SK-N-SH (cell line): ENCODE measurements around the gene NFASC. TPM values are rescaled to one million over a fixed set of nuclear protein-coding genes. Genes with fewer than 3 reads are reported as not detected.

Source experiments
- CTCF ChIA-PET: fragments of 300-600, 350-600 bp; formaldehyde crosslinking; extraction: SDS; loops from one replicate; lab custom pipeline; 2021; lab: Yijun Ruan, JAX
- POLR2A ChIA-PET: fragments of 350-600 bp; sonication (Branson Sonifier 250); formaldehyde crosslinking; extraction: SDS; loops from one replicate; lab custom pipeline; 2020; ENCODE audit warnings: antibody characterized with exemption, inconsistent platforms; lab: Yijun Ruan, JAX
- DNase-seq: peaks from one replicate; pipeline ENCODE4 v3.0.0; 2012
- H2AFZ ChIP-seq: fragments of 200-600 bp; sonication (generic); 2 replicates; pipeline ENCODE4 v1.8.1; 2016; ENCODE audit warnings: antibody characterized with exemption, mild to moderate bottlenecking, low read depth
- H3F3A ChIP-seq: fragments of 200-600 bp; sonication (generic); replicated peaks from 2 replicates; pipeline ENCODE3; 2016; ENCODE audit warnings: antibody characterized with exemption, mild to moderate bottlenecking; ENCODE audit not compliant: insufficient read depth
- H3K27ac ChIP-seq, 2 experiments: fragments of 200-500 bp in 1 of 2; fragments of 200-600 bp in 1 of 2; sonication (Bioruptor generic) in 1 of 2; sonication (generic), shearing (Covaris generic) in 1 of 2; 2 replicates each; pipeline versions ENCODE4 v1.5.1 to v1.6.1; 2014 to 2016; ENCODE audit warnings: low read depth in 2 of 2, inconsistent platforms in 1 of 2, low read length in 1 of 2, mild to moderate bottlenecking in 1 of 2, mixed read lengths in 1 of 2
- H3K27me3 ChIP-seq: fragments of 200-600 bp; sonication (generic), shearing (Covaris generic); 2 replicates; pipeline ENCODE4 v1.6.1; 2016; ENCODE audit warnings: mixed run types; ENCODE audit not compliant: insufficient read depth
- H3K36me3 ChIP-seq, 2 experiments: fragments of 200-500 bp in 1 of 2; fragments of 200-600 bp in 1 of 2; sonication (Bioruptor generic) in 1 of 2; sonication (generic) in 1 of 2; replicated peaks in 1 of 2; 2 replicates each; pipeline versions ENCODE3 to v1.5.1; 2014 to 2016; ENCODE audit warnings: low read length in 1 of 2, mild to moderate bottlenecking in 1 of 2; ENCODE audit not compliant: insufficient read depth in 2 of 2, control insufficient read depth in 1 of 2
- H3K4me1 ChIP-seq, 2 experiments: fragments of 200-500 bp in 1 of 2; fragments of 200-600 bp in 1 of 2; sonication (Bioruptor generic) in 1 of 2; sonication (generic), shearing (Covaris generic) in 1 of 2; 2 replicates each; pipeline versions ENCODE4 v1.5.1 to v1.6.1; 2014 to 2016; ENCODE audit warnings: low read depth in 1 of 2, low read length in 1 of 2, mixed run types in 1 of 2; ENCODE audit not compliant: insufficient read depth in 2 of 2, control insufficient read depth in 1 of 2
- H3K4me2 ChIP-seq: fragments of 200-600 bp; sonication (generic), shearing (Covaris generic); 2 replicates; pipeline ENCODE4 v1.6.1; 2017; ENCODE audit warnings: mixed run types
- H3K4me3 ChIP-seq, 2 experiments: fragments of 200-500 bp in 1 of 2; fragments of 200-600 bp in 1 of 2; sonication (Bioruptor generic) in 1 of 2; sonication (generic), shearing (Covaris generic) in 1 of 2; 2 replicates each; pipeline versions ENCODE4 v1.5.1 to v1.8.1; 2014 to 2016; ENCODE audit warnings: low read depth in 2 of 2, inconsistent platforms in 1 of 2, low read length in 1 of 2, mild to moderate bottlenecking in 1 of 2, mixed read lengths in 1 of 2, moderate library complexity in 1 of 2
- H3K79me2 ChIP-seq: fragments of 200-600 bp; sonication (generic); 2 replicates; pipeline ENCODE4 v1.8.1; 2017; ENCODE audit warnings: mild to moderate bottlenecking; ENCODE audit not compliant: insufficient read depth
- H3K9ac ChIP-seq: fragments of 200-600 bp; sonication (generic); 2 replicates; pipeline ENCODE4 v1.6.1; 2017; ENCODE audit warnings: mixed run types
- H3K9me2 ChIP-seq: fragments of 200-600 bp; sonication (generic); 2 replicates; pipeline ENCODE4 v1.6.1; 2017; ENCODE audit warnings: mixed run types
- H3K9me3 ChIP-seq: fragments of 200-600 bp; sonication (generic); 2 replicates; pipeline ENCODE4 v1.6.1; 2017; ENCODE audit warnings: mixed run types, mild to moderate bottlenecking, moderate library complexity
- H4K20me1 ChIP-seq: fragments of 200-600 bp; sonication (generic); 2 replicates; pipeline ENCODE4 v1.6.1; 2017; ENCODE audit warnings: mild to moderate bottlenecking, mixed run types; ENCODE audit not compliant: insufficient read depth
- CHD2 ChIP-seq: fragments of 150-350 bp; IDR thresholded peaks from 2 replicates; pipeline ENCODE4 v1.6.1; 2018; ENCODE audit warnings: low read length; ENCODE audit not compliant: partially characterized antibody
- EZH2phosphoT487 ChIP-seq: fragments of 200-600 bp; sonication (generic); IDR thresholded peaks from 2 replicates; pipeline ENCODE4 v1.6.1; 2017; ENCODE audit warnings: low read depth, mixed run types, mild to moderate bottlenecking, antibody characterized with exemption, moderate library complexity, borderline replicate concordance
- FOSL2 ChIP-seq: IDR thresholded peaks from 2 replicates; pipeline ENCODE4 v1.4.0; 2012; ENCODE audit warnings: low read depth, mild to moderate bottlenecking, moderate library complexity, borderline replicate concordance
- FOXM1 ChIP-seq: IDR thresholded peaks from 2 replicates; pipeline ENCODE4 v1.4.0; 2012; ENCODE audit warnings: low read depth, mild to moderate bottlenecking
- JUND ChIP-seq: IDR thresholded peaks from 2 replicates; pipeline ENCODE4 v1.4.0; 2012
- MAX ChIP-seq: IDR thresholded peaks from 2 replicates; pipeline ENCODE4 v1.4.0; 2012; ENCODE audit warnings: low read depth
- MEF2A ChIP-seq: IDR thresholded peaks from 2 replicates; pipeline ENCODE4 v1.4.0; 2012; ENCODE audit warnings: low read depth, borderline replicate concordance
- MXI1 ChIP-seq: IDR thresholded peaks from 2 replicates; pipeline ENCODE4 v1.6.1; 2012; ENCODE audit warnings: mild to moderate bottlenecking, low read depth, low read length, improper control_type of control experiment
- NRF1 ChIP-seq: IDR thresholded peaks from 2 replicates; pipeline ENCODE4 v1.6.1; 2012; ENCODE audit warnings: low read depth, mild to moderate bottlenecking, low read length
- PBX3 ChIP-seq: IDR thresholded peaks from 2 replicates; pipeline ENCODE4; 2012
- RAD21 ChIP-seq: IDR thresholded peaks from 2 replicates; pipeline ENCODE4 v1.6.1; 2012; ENCODE audit warnings: mild to moderate bottlenecking, low read length
- RCOR1 ChIP-seq: fragments of 150-350 bp; IDR thresholded peaks from 2 replicates; pipeline ENCODE4 v1.6.1; 2017; ENCODE audit warnings: antibody characterized with exemption, low read length
- RFX5 ChIP-seq: IDR thresholded peaks from 2 replicates; pipeline ENCODE4 v1.6.1; 2012; ENCODE audit warnings: mild to moderate bottlenecking, improper control_type of control experiment, low read length
- RXRA ChIP-seq: IDR thresholded peaks from 2 replicates; pipeline ENCODE4 v1.4.0; 2012; ENCODE audit warnings: low read depth, mild to moderate bottlenecking, borderline replicate concordance
- SMC3 ChIP-seq: IDR thresholded peaks from 2 replicates; pipeline ENCODE4 v1.6.1; 2012; ENCODE audit warnings: low read depth, low read length, improper control_type of control experiment
- TAF1 ChIP-seq: IDR thresholded peaks from 2 replicates; pipeline ENCODE4 v1.6.1; 2012; ENCODE audit warnings: low read depth, mild to moderate bottlenecking, low read length, moderate library complexity, borderline replicate concordance
- TCF12 ChIP-seq: IDR thresholded peaks from 2 replicates; pipeline ENCODE4 v1.4.0; 2012
- TEAD4 ChIP-seq: IDR thresholded peaks from 2 replicates; pipeline ENCODE4 v1.4.0; 2012; ENCODE audit warnings: mild to moderate bottlenecking, borderline replicate concordance; ENCODE audit not compliant: insufficient read depth
- USF2 ChIP-seq: fragments of 150-350 bp; IDR thresholded peaks from 2 replicates; pipeline ENCODE4 v1.6.1; 2017; ENCODE audit warnings: antibody characterized with exemption, low read length, low read depth, borderline replicate concordance
- ZBTB33 ChIP-seq: IDR thresholded peaks from 2 replicates; pipeline ENCODE4 v1.4.0; 2012; ENCODE audit warnings: low read depth, borderline replicate concordance
- WGBS: methylation state at CpG from one replicate; pipeline ENCODE4 v1.1.6; 2017; ENCODE audit warnings: low lambda C conversion rate; 5-methylcytosine and 5-hydroxymethylcytosine counted together
- polyA plus RNA-seq, 3 experiments: library from polyadenylated mRNA; depleted of rRNA; stranded (reverse); fragments of >200 nt; gene quantifications; 2 replicates each; pipeline ENCODE4 v1.2.3, GENCODE V29; 2012

NFASC gene
- polyA plus RNA-seq, 1 of the 3 experiments (the other 2 are of a cell fraction): 6.0 TPM

- Histone ChIP-seq H3K36me3 (no peaks in the 10 kb centered on the region), H3K9me2 (no peaks in the 10 kb centered on the region), H3K4me1 (peaks cover 0 to 17% of the 10 kb centered on the region in 2 experiments; a peak in 3 of 4 replicates), H3K27ac (peak overlapping the region in 1 of 2 experiments; percentile 47; a peak in 1 of 4 replicates), H3K9me3 (no peaks in the 10 kb centered on the region), H3K27me3 (no peaks in the 10 kb centered on the region), H3F3A (no peaks in the 10 kb centered on the region), H3K9ac (no peak overlapping the region), H3K4me3 (no peak overlapping the region), H4K20me1 (no peaks in the 10 kb centered on the region), H3K79me2 (no peaks in the 10 kb centered on the region), H3K4me2 (no peak overlapping the region), H2AFZ (no peak overlapping the region)
- peak; percentile 71 for DNase-seq
- TF ChIP-seq TCF12 (no peak), RXRA (no peak), ZBTB33 (no peak), TEAD4 (no peak), NRF1 (no peak), RCOR1 (no peak), RFX5 (no peak), MXI1 (no peak), FOSL2 (no peak), RAD21 (no peak), MAX (no peak), MEF2A (no peak), FOXM1 (no peak), SMC3 (no peak), EZH2phosphoT487 (no peak), CHD2 (no peak), JUND (no peak)
- ChIA-PET POLR2A (interaction anchor here (0.7 kb wide), 1 partner anchor 10 kb away, joined by 3 read pairs; no protein-coding TSS in a partner anchor), CTCF (interaction anchor here (1.4 to 3.5 kb wide), 3 partner anchors 25 to 207 kb away, joined by 5 to 18 read pairs (median 13); no protein-coding TSS in a partner anchor)
- WGBS: 65% methylated on average over 2 of the region's 6 CpGs
Observed at GRCh38 chr1:205013683-205014367, 143.2 kb downstream of the NFASC start.

GRCh38 chr1:205014783-205015182 is 144.1 kb downstream of the NFASC start:
- WGBS: 75% methylated on average over 6 of the region's 10 CpGs
- Histone ChIP-seq H3K9ac (no peak overlapping the region), H3K36me3 (no peaks in the 10 kb centered on the region), H2AFZ (no peak overlapping the region), H3K27me3 (no peaks in the 10 kb centered on the region), H3K9me2 (no peaks in the 10 kb centered on the region), H3K4me3 (no peak overlapping the region), H3K9me3 (no peaks in the 10 kb centered on the region), H3F3A (no peaks in the 10 kb centered on the region), H4K20me1 (no peaks in the 10 kb centered on the region), H3K79me2 (no peaks in the 10 kb centered on the region), H3K4me2 (no peak overlapping the region), H3K4me1 (peaks cover 0 to 17% of the 10 kb centered on the region in 2 experiments; a peak in 3 of 4 replicates), H3K27ac (no peak overlapping the region)
- CTCF ChIA-PET: interaction anchor here (0.7 to 6.1 kb wide), 5 partner anchors 26 to 208 kb away, joined by 3 to 49 read pairs (median 5); no protein-coding TSS in a partner anchor
- POLR2A ChIA-PET: no interaction called here
- DNase-seq: no peak
- TF ChIP-seq PBX3: no peak
- TF ChIP-seq RXRA: no peak
- no peak for TF ChIP-seq TAF1
- TF ChIP-seq USF2: no peak
- no peak for TF ChIP-seq ZBTB33
